HFF-Myc (cell line): ENCODE measurements around the gene ATP2B3.

Source experiments
- DNase-seq: peaks from one replicate; pipeline ENCODE4 v3.0.0-alpha.2; 2011; ENCODE audit warnings: low read depth; ENCODE audit errors: extremely low read depth
- H3K4me3 ChIP-seq: replicated peaks from 2 replicates; pipeline ENCODE4 v1.5.1; 2011; ENCODE audit warnings: low read depth, mild to moderate bottlenecking, control low read depth, low read length
- TF ChIP-seq, protein P1 (sequence below): IDR thresholded peaks from 2 replicates; pipeline ENCODE4 v1.5.1; 2012; ENCODE audit warnings: mild to moderate bottlenecking, low read depth, low read length, control low read depth; ENCODE audit errors: missing control alignments

ATP2B3 gene

DNA sequence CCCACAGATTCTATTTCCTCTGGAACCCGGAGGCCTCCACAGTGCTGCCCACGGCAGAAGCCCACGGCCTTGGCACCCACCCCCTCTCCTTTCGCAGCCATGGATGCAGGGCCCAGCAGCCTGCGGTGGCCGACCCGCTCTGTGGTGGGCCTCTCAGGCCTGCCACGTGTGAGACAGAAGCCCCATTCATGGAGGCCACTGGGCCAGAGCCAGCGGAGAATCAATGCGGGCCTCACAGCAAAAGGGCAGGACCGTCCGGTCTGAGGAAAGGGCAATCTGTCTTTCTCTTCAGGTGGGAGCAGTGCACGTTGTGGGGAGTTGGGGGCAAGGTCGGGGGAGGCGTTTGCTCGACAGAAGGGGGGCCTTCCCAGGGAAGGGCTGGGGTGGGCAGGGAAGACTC lies 38.7 kb upstream of the ATP2B3 start:
- TF ChIP-seq, protein P1, sequence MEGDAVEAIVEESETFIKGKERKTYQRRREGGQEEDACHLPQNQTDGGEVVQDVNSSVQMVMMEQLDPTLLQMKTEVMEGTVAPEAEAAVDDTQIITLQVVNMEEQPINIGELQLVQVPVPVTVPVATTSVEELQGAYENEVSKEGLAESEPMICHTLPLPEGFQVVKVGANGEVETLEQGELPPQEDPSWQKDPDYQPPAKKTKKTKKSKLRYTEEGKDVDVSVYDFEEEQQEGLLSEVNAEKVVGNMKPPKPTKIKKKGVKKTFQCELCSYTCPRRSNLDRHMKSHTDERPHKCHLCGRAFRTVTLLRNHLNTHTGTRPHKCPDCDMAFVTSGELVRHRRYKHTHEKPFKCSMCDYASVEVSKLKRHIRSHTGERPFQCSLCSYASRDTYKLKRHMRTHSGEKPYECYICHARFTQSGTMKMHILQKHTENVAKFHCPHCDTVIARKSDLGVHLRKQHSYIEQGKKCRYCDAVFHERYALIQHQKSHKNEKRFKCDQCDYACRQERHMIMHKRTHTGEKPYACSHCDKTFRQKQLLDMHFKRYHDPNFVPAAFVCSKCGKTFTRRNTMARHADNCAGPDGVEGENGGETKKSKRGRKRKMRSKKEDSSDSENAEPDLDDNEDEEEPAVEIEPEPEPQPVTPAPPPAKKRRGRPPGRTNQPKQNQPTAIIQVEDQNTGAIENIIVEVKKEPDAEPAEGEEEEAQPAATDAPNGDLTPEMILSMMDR, result no peak
- DNase-seq, result no peak
- H3K4me3 ChIP-seq, result no peak overlapping the region

- no peak overlapping the region for H3K4me3 ChIP-seq
- TF ChIP-seq, protein P1, result no peak
- DNase-seq, result no peak
These were observed 36.4 kb upstream of the ATP2B3 start for GRCh38 chrX:153481043-153481442.

DNA sequence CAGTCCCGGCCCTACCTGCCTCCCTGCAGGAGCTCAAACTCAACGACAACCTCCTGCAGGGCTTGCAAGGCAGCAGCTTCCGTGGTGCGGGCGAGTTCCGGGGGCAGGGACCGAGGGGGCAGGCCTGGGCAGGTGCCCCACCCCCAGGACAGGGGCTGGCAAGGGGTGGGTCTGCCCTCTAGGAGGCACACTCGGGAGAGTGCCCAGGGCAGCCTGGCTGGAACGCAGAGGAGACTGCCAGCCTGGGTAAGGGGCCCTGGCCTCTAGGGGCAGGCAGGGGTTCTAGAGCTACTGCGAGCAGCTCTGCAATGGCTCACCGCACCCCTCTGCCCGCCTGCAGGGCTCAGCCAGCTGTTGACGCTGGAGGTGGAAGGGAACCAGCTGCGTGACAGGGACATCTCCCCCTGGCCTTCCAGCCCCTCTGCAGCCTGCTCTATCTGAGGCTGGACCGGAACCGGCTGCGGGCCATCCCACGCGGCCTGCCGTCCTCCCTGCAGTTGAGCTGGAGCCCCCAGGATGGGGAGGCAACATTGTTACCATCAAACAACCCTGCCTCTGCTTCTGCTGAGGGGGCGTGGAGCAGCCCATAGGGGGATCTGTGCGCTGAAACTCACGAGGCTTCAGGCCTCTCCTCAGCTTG lies 34.9 kb upstream of the ATP2B3 start:
- no peak overlapping the region for H3K4me3 ChIP-seq
- no peak for DNase-seq
- TF ChIP-seq, protein P1, result no peak

GRCh38 chrX:153485396-153486080 lies 31.9 kb upstream of the ATP2B3 start:
- H3K4me3 ChIP-seq, result no peak overlapping the region
- TF ChIP-seq, protein P1, result no peak
- DNase-seq, result no peak

DNA sequence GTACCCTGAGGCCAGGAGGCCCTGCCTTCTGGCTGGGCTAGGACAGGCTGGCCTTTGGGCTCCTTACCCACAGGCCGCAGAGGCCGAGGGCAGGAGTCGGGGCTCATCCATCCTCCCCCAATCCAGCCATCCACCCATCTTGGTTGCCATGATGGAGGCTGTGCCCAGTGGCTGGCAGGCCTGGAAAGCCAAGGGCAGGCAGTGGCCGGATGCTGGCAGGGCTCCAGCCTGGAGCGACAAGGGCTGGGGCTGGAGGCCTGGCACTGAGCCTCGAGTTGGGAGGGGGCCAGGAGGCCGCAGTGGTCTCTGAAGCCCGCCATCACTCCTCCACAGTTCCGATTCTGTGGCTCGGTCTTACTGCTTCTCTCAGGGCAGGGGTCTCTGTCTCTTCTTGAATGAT lies 31.3 kb upstream of the ATP2B3 start:
- TF ChIP-seq, protein P1, result no peak
- no peak for DNase-seq
- no peak overlapping the region for H3K4me3 ChIP-seq

- TF ChIP-seq, protein P1, result no peak
- no peak overlapping the region for H3K4me3 ChIP-seq
These were observed 29.8 kb upstream of the ATP2B3 start for GRCh38 chrX:153487590-153488071.

More at GRCh38 chrX:153487590-153488071, 29.8 kb upstream of the ATP2B3 start:
- no peak for DNase-seq
